Measurements from ENCODE around the gene ANO2. TPM values are rescaled to one million over a fixed set of nuclear protein-coding genes. Genes with fewer than 3 reads are reported as not detected.

ANO2 gene
- total RNA-seq, 2 experiments from 2014 or later = not detected

GRCh38 chr12:5971194-5971850 lies 26.3 kb upstream of the ANO2 start:
- Mint-ChIP-seq H3K4me3 (no peak overlapping the region), H3K27ac (no peak overlapping the region), H3K27me3 (peaks cover 13% of the 10 kb centered on the region), H3K36me3 (no peaks in the 10 kb centered on the region), H3K9me3 (ENCODE audit: low read depth) (no peaks in the 10 kb centered on the region), H3K4me1 (no peaks in the 10 kb centered on the region)
- no peak for ATAC-seq
- CTCF ChIA-PET = no interaction called here
- DNase-seq = no peak

GRCh38 chr12:5969974-5970690 lies 25.1 kb upstream of the ANO2 start:
- no peaks in the 10 kb centered on the region for H3K4me1 Mint-ChIP-seq
- H3K9me3 Mint-ChIP-seq (ENCODE audit: low read depth) = no peaks in the 10 kb centered on the region
- no peak overlapping the region for H3K27ac Mint-ChIP-seq
- H3K36me3 Mint-ChIP-seq = no peaks in the 10 kb centered on the region
- ATAC-seq (no peak), DNase-seq (no peak)
- CTCF ChIA-PET = no interaction called here
- no peak overlapping the region for H3K4me3 Mint-ChIP-seq
- H3K27me3 Mint-ChIP-seq = peaks cover 12% of the 10 kb centered on the region

GRCh38 chr12:5969156-5969973 lies 24.3 kb upstream of the ANO2 start:
- no peak for DNase-seq
- Mint-ChIP-seq H3K27ac (no peak overlapping the region), H3K4me3 (no peak overlapping the region), H3K9me3 (ENCODE audit: low read depth) (no peaks in the 10 kb centered on the region), H3K36me3 (no peaks in the 10 kb centered on the region), H3K27me3 (peaks cover 13% of the 10 kb centered on the region), H3K4me1 (no peaks in the 10 kb centered on the region)
- CTCF ChIA-PET = no interaction called here
- no peak for ATAC-seq

- CTCF ChIA-PET = interaction anchor here (1.2 kb wide), 1 partner anchor 21 kb away, joined by 4 read pairs; no protein-coding TSS in a partner anchor
- Mint-ChIP-seq H3K27ac (no peak overlapping the region), H3K27me3 (peaks cover 12% of the 10 kb centered on the region), H3K4me3 (no peak overlapping the region), H3K9me3 (ENCODE audit: low read depth) (no peaks in the 10 kb centered on the region), H3K36me3 (no peaks in the 10 kb centered on the region), H3K4me1 (peaks cover 1% of the 10 kb centered on the region)
- ATAC-seq (no peak), DNase-seq (no peak)
These were observed 22.8 kb upstream of the ANO2 start for GRCh38 chr12:5967645-5968415.

- no peak overlapping the region for H3K27ac Mint-ChIP-seq
- CTCF ChIA-PET = interaction anchor here (0.6 to 1.6 kb wide), 6 partner anchors 10 to 543 kb away, joined by 3 to 6 read pairs (median 4); no protein-coding TSS in a partner anchor
These were observed 21.5 kb upstream of the ANO2 start for GRCh38 chr12:5966486-5967095.

GRCh38 chr12:5965950-5966383 lies 20.9 kb upstream of the ANO2 start:
- Mint-ChIP-seq H3K9me3 (ENCODE audit: low read depth) (no peaks in the 10 kb centered on the region), H3K27me3 (peaks cover 14% of the 10 kb centered on the region), H3K36me3 (no peaks in the 10 kb centered on the region), H3K4me3 (no peak overlapping the region), H3K27ac (no peak overlapping the region), H3K4me1 (peaks cover 1% of the 10 kb centered on the region)
- ATAC-seq (peak; percentile 83), DNase-seq (peak; percentile 62)
- CTCF ChIA-PET = interaction anchor here (1.2 to 1.6 kb wide), 3 partner anchors 9 to 73 kb away, joined by 3 to 6 read pairs (median 4); no protein-coding TSS in a partner anchor

More at GRCh38 chr12:5966486-5967095, 21.5 kb upstream of the ANO2 start:
- Mint-ChIP-seq H3K27me3 (peaks cover 11% of the 10 kb centered on the region), H3K4me1 (peaks cover 1% of the 10 kb centered on the region), H3K9me3 (ENCODE audit: low read depth) (no peaks in the 10 kb centered on the region), H3K4me3 (no peak overlapping the region), H3K36me3 (no peaks in the 10 kb centered on the region)
- ATAC-seq (no peak), DNase-seq (no peak)

GRCh38 chr12:5964913-5965900 lies 20.1 kb upstream of the ANO2 start:
- Mint-ChIP-seq H3K4me3 (no peak overlapping the region), H3K27me3 (peaks cover 14% of the 10 kb centered on the region), H3K4me1 (peaks cover 1% of the 10 kb centered on the region), H3K9me3 (ENCODE audit: low read depth) (no peaks in the 10 kb centered on the region), H3K27ac (no peak overlapping the region), H3K36me3 (no peaks in the 10 kb centered on the region)
- DNase-seq (no peak), ATAC-seq (no peak)
- CTCF ChIA-PET = interaction anchor here (1.6 kb wide), 1 partner anchor 38 kb away, joined by 3 read pairs; no protein-coding TSS in a partner anchor

GRCh38 chr12:5963515-5963914 lies 18.5 kb upstream of the ANO2 start:
- no peak for ATAC-seq
- CTCF ChIA-PET = no interaction called here
- Mint-ChIP-seq H3K9me3 (ENCODE audit: low read depth) (no peaks in the 10 kb centered on the region), H3K36me3 (no peaks in the 10 kb centered on the region), H3K27me3 (peaks cover 12% of the 10 kb centered on the region), H3K4me1 (peaks cover 1% of the 10 kb centered on the region), H3K4me3 (no peak overlapping the region), H3K27ac (no peak overlapping the region)
- no peak for DNase-seq

GRCh38 chr12:5960783-5961182 lies 15.7 kb upstream of the ANO2 start:
- H3K4me1 Mint-ChIP-seq = peaks cover 1% of the 10 kb centered on the region
- DNase-seq (no peak), ATAC-seq (no peak)
- no peaks in the 10 kb centered on the region for H3K9me3 Mint-ChIP-seq (ENCODE audit: low read depth)
- no peaks in the 10 kb centered on the region for H3K36me3 Mint-ChIP-seq
- H3K4me3 Mint-ChIP-seq = no peak overlapping the region
- H3K27ac Mint-ChIP-seq = no peak overlapping the region
- CTCF ChIA-PET = no interaction called here
- peaks cover 18% of the 10 kb centered on the region for H3K27me3 Mint-ChIP-seq

GRCh38 chr12:5956987-5957386 lies 11.9 kb upstream of the ANO2 start:
- H3K4me1 Mint-ChIP-seq = no peaks in the 10 kb centered on the region
- CTCF ChIA-PET = interaction anchor here (0.6 kb wide), 1 partner anchor 9 kb away, joined by 4 read pairs; no protein-coding TSS in a partner anchor
- no peaks in the 10 kb centered on the region for H3K36me3 Mint-ChIP-seq
- H3K27me3 Mint-ChIP-seq = peaks cover 24% of the 10 kb centered on the region
- H3K27ac Mint-ChIP-seq = no peak overlapping the region
- no peaks in the 10 kb centered on the region for H3K9me3 Mint-ChIP-seq (ENCODE audit: low read depth)
- no peak for DNase-seq
- no peak for ATAC-seq
- no peak overlapping the region for H3K4me3 Mint-ChIP-seq

GRCh38 chr12:5954661-5955060 lies 9.6 kb upstream of the ANO2 start:
- H3K4me3 Mint-ChIP-seq = no peak overlapping the region
- DNase-seq (no peak), ATAC-seq (no peak)
- H3K36me3 Mint-ChIP-seq = no peaks in the 10 kb centered on the region
- no peaks in the 10 kb centered on the region for H3K9me3 Mint-ChIP-seq (ENCODE audit: low read depth)
- H3K27ac Mint-ChIP-seq = no peak overlapping the region
- CTCF ChIA-PET = no interaction called here
- no peaks in the 10 kb centered on the region for H3K4me1 Mint-ChIP-seq
- peaks cover 32% of the 10 kb centered on the region for H3K27me3 Mint-ChIP-seq

All from activated CD8-positive, alpha-beta memory T cell treated with anti-CD3 and anti-CD28 coated beads, Interleukin-2, amount 10 ng/mL, durations not matched to agents 7 days and 5 days (primary cell).